Lower lobe of right lung (tissue), 2 donors: Measurements from ENCODE around the gene AGBL3. TPM values are rescaled to one million over a fixed set of nuclear protein-coding genes. Genes with fewer than 3 reads are reported as not detected.
A peak's percentile ranks its signal among the peaks of the same experiment; 100 is the strongest.

Experiments used
- ATAC-seq, 2 donors: fragments of 200-7000 bp; cut with Tn5 transposase; one replicate each; pipeline ENCODE4 v1.9.1; 2020 to 2022; ENCODE audit warnings: mild to moderate bottlenecking in 2 of 2, moderate library complexity in 2 of 2
- DNase-seq: peaks from one replicate; pipeline ENCODE4 v3.0.0-alpha.2; 2020
- H3K27ac ChIP-seq: fragments of 200-600 bp; one replicate; pipeline ENCODE4 v1.8.0; 2022
- H3K27me3 ChIP-seq: fragments of 200-600 bp; one replicate; pipeline ENCODE4 v1.8.0; 2022; ENCODE audit warnings: low read depth
- H3K36me3 ChIP-seq: fragments of 200-600 bp; one replicate; pipeline ENCODE4 v1.8.0; 2022; ENCODE audit warnings: mild to moderate bottlenecking
- H3K4me1 ChIP-seq: fragments of 200-600 bp; one replicate; pipeline ENCODE4 v1.8.0; 2022
- H3K4me3 ChIP-seq: fragments of 200-600 bp; one replicate; pipeline ENCODE4 v1.8.0; 2022; ENCODE audit warnings: mild to moderate bottlenecking
- H3K9me3 ChIP-seq: fragments of 200-600 bp; one replicate; pipeline ENCODE4 v1.8.0; 2022
- intact Hi-C: fragments of 100-400 bp; cut with DNase I; formaldehyde crosslinking; loops from one replicate; pipeline ENCODE4 v1.11.0; 2022
- total RNA-seq: library from RNA; stranded (reverse); fragmentation: NEBNext Ultra II Directional; extraction: Animal tissue kit (Norgen Biotek cat#: 25700); gene quantifications from one replicate; pipeline ENCODE4 v1.2.1, GENCODE V29; 2021
- TF ChIP-seq, protein P1 (sequence below): fragments of 200-600 bp; IDR thresholded peaks from one replicate; pipeline ENCODE4 v1.8.0; 2022; ENCODE audit warnings: antibody characterized with exemption, mild to moderate bottlenecking
- donor health status: DM: no; HTN: yes; CAD: no; lungs with severe emphysema.

The AGBL3 gene
- total RNA-seq, 1 donor from 2014 or later: 6.1 TPM

- intact Hi-C loops: loop anchor here (10.0 kb wide), 1 partner anchor 314 kb away; no protein-coding TSS in a partner anchor
- Histone ChIP-seq H3K9me3 (no peaks in the 10 kb centered on the region), H3K27me3 (no peaks in the 10 kb centered on the region), H3K4me3 (no peak overlapping the region), H3K27ac (no peak overlapping the region), H3K36me3 (peaks cover 54% of the 10 kb centered on the region), H3K4me1 (no peaks in the 10 kb centered on the region)
- ATAC-seq (no peak), DNase-seq (no peak)
- TF ChIP-seq, protein P1, sequence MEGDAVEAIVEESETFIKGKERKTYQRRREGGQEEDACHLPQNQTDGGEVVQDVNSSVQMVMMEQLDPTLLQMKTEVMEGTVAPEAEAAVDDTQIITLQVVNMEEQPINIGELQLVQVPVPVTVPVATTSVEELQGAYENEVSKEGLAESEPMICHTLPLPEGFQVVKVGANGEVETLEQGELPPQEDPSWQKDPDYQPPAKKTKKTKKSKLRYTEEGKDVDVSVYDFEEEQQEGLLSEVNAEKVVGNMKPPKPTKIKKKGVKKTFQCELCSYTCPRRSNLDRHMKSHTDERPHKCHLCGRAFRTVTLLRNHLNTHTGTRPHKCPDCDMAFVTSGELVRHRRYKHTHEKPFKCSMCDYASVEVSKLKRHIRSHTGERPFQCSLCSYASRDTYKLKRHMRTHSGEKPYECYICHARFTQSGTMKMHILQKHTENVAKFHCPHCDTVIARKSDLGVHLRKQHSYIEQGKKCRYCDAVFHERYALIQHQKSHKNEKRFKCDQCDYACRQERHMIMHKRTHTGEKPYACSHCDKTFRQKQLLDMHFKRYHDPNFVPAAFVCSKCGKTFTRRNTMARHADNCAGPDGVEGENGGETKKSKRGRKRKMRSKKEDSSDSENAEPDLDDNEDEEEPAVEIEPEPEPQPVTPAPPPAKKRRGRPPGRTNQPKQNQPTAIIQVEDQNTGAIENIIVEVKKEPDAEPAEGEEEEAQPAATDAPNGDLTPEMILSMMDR: no peak
These were observed 37.1 kb upstream of the AGBL3 start for GRCh38 chr7:134949171-134949570.

DNA sequence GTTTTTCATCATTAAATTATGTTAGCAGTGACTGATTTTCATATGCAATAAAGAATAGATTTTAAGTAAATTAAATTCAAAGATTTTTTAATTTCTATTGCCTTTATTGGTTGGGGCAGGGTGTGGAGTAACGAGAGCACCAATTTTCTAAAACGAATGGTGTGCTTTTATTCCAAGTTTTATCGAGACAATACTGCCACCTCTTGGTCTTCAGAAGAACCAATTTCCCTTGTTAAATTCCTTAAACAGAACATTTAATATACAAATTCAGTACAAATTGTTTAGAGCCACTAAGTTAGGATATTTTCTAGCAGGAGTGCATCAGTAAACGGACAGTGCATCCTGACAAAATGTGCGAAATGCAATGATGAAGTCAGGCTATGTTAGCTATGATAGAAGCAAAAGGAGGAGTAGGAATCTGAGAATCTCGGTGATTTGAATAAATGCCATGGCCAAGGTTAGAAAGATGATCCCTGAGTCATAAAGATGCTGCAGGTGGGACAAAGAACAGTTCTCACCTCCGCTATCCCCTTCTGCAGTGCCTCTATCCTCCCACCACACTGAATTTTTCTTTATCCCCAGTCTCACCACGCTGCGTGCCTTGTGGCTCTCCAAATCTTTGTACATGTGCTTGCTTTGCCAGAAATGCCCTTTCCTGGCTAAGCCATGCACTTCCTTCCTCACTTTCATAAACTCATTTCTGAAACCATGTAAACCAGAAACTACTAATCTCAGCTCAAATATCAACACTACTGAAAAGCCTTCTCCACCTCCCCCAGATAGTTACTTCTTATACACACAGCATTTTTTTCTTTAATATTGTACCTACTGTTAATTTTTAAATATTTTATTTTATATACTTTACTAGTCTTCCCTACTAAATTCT lies 31.9 kb upstream of the AGBL3 start:
- DNase-seq: no peak
- H3K4me3 ChIP-seq: no peak overlapping the region
- peaks cover 67% of the 10 kb centered on the region for H3K36me3 ChIP-seq
- H3K27ac ChIP-seq: no peak overlapping the region
- no peaks in the 10 kb centered on the region for H3K4me1 ChIP-seq
- intact Hi-C loops: no loop called here
- H3K27me3 ChIP-seq: no peaks in the 10 kb centered on the region
- peak in 1 of 2 donors; percentile 53 for ATAC-seq
- TF ChIP-seq, protein P1: peak; percentile 56
- no peaks in the 10 kb centered on the region for H3K9me3 ChIP-seq

DNA sequence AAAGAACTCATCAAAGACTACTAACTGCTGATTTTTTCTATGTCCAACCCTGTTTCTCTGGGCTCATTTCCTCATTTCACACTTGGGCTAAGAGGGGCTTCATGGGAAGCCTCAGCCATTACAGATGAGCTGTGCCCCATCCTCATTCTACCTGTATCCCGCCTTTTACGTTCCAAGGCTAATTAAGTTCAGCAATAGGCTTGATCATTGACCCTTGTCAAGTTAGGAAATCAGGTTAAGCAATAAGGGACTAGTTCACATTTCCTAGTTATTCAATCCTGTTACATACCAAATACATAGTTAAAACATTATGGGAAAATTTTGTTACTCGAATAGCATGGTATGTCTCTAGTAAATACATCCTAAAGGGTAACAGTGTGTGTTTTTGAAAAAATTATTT lies 29.3 kb upstream of the AGBL3 start:
- Histone ChIP-seq H3K27ac (no peak overlapping the region), H3K36me3 (peaks cover 69% of the 10 kb centered on the region), H3K4me1 (no peaks in the 10 kb centered on the region), H3K27me3 (no peaks in the 10 kb centered on the region), H3K9me3 (no peaks in the 10 kb centered on the region), H3K4me3 (no peak overlapping the region)
- intact Hi-C loops: no loop called here
- TF ChIP-seq, protein P1: no peak
- ATAC-seq (no peak), DNase-seq (no peak)

- TF ChIP-seq, protein P1: no peak
- Histone ChIP-seq H3K9me3 (no peaks in the 10 kb centered on the region), H3K27me3 (no peaks in the 10 kb centered on the region), H3K4me1 (no peaks in the 10 kb centered on the region), H3K4me3 (no peak overlapping the region), H3K27ac (no peak overlapping the region), H3K36me3 (peaks cover 74% of the 10 kb centered on the region)
- intact Hi-C loops: no loop called here
- ATAC-seq: no peak
- no peak for DNase-seq
These were observed 26.5 kb upstream of the AGBL3 start for GRCh38 chr7:134959810-134960209.

DNA sequence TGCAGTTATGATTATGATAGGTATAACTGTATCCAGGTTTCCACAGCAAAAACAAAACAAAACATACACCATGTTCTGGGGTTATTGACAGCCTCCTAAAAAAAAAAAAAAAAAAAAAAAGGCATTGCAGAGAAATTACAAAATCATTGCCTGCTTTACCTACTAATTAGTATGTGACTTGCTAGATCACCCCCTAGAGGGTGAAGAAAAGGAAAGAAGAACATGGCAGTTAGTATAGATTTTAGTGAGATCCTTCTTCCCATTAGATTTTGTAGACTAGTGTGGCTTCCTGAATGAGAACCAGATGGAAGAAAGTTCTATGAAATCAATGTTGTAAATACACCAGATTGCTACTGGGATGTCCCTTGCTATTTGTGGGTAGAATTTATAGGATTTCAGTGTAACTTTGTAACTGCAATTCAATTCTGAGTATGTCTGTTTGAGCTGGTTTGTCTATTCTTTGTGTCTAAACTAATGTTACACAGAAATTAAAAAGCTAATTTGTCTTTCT lies 24.0 kb upstream of the AGBL3 start:
- no peak overlapping the region for H3K4me3 ChIP-seq
- no peaks in the 10 kb centered on the region for H3K4me1 ChIP-seq
- no peaks in the 10 kb centered on the region for H3K27me3 ChIP-seq
- DNase-seq (no peak), ATAC-seq (no peak)
- H3K9me3 ChIP-seq: no peaks in the 10 kb centered on the region
- H3K36me3 ChIP-seq: peaks cover 83% of the 10 kb centered on the region
- TF ChIP-seq, protein P1: no peak
- no peak overlapping the region for H3K27ac ChIP-seq
- intact Hi-C loops: no loop called here
